Endometrial microvascular endothelial cells (primary cell): ENCODE data around the gene SLC6A2. TPM values are rescaled to one million over a fixed set of nuclear protein-coding genes. Genes with fewer than 3 reads are reported as not detected.

Source experiments
- in situ Hi-C: cut with HindIII; loops from 2 replicates; pipeline ENCODE4 v1.10.0; 2017; ENCODE audit warnings: low sequenced_read_pairs, low pct_unique_long_range_greater_than_20kb; ENCODE audit errors: inconsistent ontology term
- total RNA-seq: library from RNA; depleted of rRNA; stranded (reverse); fragments of >200 nt; gene quantifications from one replicate; pipeline ENCODE4 v1.2.3, GENCODE V29; 2015; ENCODE audit errors: inconsistent ontology term

Gene SLC6A2
- total RNA-seq, 1 donor from 2014 or later, result not detected

DNA sequence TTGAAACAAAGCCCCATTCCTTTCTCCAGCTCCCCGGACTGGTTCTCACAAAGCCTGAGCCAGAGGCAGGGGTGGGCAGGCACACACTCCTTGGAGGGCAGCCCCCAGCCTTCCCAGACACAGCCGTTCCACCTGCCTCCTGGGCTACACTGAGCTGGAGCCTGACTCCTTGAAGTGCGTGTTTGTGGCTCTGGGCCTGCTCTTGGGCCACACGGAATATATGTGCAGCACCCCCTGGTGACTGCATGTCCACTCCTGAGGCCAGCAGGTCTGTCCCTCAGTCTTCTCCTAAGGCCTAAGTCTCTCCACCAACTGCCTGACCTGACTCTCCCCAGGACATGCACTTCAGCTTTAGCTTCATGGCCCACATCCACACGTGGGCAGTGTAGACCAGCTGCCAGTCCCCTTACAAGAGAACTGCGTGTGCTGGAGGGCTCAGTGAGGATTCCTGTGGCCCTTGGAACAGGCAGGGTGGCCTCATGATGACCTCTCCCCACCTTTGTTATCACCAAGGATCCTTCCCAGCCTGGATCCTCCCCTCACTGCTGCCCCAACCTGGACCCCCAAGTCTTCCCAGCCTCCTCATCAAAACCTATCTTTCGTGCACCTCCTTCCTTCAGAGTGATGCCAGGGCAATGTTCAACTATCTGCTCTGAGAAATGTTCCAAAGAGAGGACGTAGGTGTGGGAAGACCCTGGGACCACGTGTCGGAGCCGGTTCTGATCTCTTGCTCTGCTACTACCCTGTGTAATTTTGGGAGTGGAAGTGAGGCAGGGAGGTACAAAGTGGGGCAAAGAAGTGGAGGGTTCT is 12.4 kb upstream of the SLC6A2 start:
- in situ Hi-C loops, result no loop called here

- in situ Hi-C loops, result no loop called here
These were observed 9.8 kb upstream of the SLC6A2 start for GRCh38 chr16:55645986-55646385.

GRCh38 chr16:55647343-55647742 is 8.4 kb upstream of the SLC6A2 start:
- in situ Hi-C loops, result no loop called here

DNA sequence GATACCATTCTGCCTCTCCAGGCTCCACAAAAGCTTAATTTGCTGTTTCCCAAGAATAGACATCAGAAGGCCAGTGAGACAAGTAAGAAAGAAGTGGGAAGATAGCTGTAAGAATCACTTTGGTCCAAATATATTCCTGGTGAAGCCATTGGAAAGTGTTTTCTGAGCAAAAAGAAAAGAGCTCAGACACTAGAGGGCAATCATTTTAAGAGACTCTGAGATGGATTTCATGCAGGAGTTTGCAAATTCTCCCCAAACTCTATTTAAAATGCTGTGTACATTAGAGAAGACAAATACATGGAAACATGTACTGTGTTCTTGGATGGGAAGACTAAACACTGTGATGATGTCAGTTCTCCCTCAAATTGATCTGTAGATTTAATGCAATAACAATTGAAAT is 8.0 kb upstream of the SLC6A2 start:
- in situ Hi-C loops, result no loop called here

DNA sequence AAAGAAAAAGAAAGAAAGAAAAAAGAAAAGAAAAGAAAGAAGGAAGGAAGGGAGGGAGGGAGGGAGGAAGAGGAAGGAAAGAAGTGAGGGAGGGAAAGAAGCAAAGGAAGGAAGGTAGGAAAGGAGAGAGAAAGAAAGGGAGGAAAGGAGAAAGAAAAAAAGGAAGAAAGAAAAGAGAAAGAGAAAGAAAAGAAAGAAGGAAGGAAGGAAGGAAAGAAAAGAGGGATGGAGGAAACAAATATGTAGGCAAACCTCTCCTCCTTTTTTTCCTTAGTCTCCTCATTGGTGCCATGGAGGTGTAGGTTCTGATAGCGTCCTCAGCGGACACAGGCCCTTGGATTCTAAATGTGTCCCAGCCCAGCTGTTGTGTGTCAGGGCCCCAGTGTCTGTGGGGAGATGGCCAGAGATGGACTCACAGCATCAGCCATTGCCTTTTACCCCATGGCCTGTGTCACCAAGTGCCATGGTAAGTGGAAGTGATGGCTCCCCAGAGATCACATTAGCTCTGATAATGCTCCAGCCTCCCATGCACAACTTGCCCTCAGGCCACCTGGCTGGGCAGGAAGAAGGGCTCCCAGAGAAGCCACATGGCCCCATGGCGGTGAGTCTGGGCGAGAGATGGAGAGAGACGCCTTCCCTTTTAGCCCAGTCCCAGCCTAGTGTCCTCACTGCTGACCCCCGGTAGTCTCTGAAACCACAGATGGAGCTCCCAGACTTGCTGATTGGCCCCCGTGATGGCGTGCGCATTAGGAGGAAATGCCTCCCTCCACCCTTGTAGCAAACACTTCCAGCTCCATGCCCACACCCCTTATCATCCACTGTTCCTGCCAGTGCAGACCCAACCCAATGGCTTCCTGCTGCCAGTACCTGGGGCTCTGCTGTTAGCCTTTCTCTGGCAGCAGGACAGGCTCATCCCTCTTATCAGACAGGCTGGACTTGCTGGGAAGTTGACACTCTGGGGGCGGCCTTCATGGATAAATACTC is 3.7 kb upstream of the SLC6A2 start:
- in situ Hi-C loops, result no loop called here

GRCh38 chr16:55653106-55653505 is 2.7 kb upstream of the SLC6A2 start:
- in situ Hi-C loops, result no loop called here

GRCh38 chr16:55655381-55655896 is 349 bp upstream of the SLC6A2 start:
- in situ Hi-C loops, result no loop called here

DNA sequence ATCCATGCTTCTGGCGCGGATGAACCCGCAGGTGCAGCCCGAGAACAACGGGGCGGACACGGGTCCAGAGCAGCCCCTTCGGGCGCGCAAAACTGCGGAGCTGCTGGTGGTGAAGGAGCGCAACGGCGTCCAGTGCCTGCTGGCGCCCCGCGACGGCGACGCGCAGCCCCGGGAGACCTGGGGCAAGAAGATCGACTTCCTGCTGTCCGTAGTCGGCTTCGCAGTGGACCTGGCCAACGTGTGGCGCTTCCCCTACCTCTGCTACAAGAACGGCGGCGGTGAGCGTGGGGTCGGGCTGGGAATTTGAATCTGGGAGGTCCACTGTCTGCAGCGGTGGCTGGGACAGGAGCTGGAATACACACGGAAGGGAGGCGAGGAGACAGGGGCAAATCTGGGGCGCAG is 904 bp downstream of the SLC6A2 start:
- in situ Hi-C loops, result no loop called here

DNA sequence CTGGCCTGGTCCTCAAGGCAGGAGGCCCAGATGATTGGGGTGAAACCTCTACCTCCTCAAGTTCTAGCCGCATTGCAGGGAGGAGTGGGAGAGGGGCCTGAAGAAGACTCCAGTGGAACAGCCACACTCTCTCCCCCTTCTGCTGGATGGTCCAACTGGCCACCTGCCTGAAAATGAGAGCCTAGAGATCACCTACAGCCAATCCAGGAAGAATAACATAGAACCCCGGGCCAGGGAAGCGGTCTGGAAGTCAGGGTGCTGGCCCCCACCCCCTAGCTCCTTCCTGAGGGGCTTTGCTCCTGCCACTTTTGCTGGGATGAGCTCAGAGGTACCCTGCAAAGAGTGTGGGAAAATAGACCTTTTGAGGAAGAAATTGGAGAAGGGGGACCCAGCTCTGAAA is 1.8 kb downstream of the SLC6A2 start:
- in situ Hi-C loops, result no loop called here

- in situ Hi-C loops, result no loop called here
These were observed 3.2 kb downstream of the SLC6A2 start for GRCh38 chr16:55658898-55659420.

DNA sequence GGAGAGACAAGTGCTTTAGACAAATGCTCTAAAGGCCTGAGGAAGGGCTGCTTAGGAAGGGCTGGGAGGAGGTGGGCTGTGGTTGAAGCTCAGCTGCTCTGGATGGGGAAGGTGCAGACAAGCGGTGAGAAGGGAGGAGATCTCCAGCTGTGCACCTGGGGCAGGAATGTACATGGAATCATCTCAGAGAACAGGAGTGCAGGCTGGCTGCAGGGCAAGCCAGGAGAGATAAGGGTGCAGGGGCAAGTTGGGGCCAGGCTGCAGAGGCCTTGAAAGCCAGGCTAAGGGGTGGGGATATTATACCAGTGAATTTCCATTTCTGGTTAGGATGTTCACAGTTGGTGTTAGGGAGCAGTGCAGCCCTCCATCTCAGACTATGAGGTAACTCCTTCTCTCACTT is 4.2 kb downstream of the SLC6A2 start:
- in situ Hi-C loops, result no loop called here

DNA sequence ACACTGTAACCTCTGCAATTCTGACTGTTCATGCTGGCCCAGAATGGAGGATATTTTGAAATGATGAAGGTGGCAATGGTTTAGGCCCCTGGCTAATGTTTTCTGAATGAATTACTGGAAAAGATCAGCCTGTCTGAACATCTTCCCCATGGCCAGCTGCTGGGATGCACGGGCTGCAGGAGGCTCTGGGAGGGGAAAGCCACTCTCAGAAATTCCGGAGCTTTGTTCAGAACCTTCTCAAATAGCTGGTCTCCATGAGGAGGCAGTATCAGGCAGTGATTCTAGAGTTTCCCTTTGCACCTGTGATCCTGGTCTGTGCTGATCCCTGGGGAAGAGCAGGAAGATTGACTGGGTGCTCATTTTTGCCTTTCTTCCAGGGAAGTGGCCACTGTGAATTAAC is 5.0 kb downstream of the SLC6A2 start:
- in situ Hi-C loops, result no loop called here

DNA sequence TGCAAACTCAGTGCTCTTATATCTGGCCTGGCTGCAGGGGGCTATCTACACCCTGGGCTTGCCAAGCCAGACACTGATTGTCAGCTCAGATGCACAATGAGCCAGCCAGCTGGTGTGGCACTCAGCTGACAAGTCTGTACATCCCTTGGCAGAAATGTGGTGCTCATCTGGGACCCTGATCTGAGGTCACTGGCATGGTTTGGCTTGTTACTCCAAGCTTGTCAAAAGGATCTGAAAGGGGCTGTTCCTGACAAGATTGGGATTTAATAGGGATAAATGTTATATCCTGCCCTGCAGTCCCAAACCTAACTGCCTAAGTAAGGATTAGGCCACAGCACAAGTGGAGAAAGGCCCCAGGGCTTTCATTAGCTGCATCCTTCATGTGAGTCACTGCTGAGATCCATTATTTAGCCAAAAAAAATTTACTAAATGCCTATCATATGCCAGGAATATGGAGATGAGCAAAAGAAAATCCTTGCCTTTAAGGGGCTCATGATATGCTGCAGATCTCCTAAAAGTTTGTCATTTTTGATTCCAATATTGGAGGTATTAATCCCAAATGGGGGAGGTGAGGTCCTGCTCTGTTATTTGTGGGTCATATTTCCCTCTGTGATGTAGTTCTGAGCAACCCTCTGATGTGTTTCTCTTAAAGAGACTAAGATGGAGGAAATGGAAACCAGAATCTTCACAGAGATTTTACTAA is 6.3 kb downstream of the SLC6A2 start:
- in situ Hi-C loops, result no loop called here

DNA sequence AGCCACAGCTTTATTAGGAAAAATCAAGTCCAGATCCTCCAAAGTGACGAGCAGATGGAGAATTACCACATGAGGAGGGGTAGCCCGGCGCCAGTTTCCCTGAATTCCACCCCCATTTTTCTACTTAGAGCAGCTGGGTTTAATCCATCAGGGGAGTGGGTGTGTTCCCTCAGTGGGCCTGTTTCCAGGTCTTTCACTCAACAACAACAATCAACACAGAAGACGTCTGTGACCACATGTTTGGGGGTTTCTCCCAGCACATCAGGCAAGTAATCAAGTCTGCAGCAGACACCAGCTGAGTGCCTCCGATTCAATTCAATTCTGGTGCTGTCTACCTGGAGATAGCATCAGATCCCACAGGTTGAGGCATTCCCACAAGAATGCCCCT is 6.8 kb downstream of the SLC6A2 start:
- in situ Hi-C loops, result no loop called here

DNA sequence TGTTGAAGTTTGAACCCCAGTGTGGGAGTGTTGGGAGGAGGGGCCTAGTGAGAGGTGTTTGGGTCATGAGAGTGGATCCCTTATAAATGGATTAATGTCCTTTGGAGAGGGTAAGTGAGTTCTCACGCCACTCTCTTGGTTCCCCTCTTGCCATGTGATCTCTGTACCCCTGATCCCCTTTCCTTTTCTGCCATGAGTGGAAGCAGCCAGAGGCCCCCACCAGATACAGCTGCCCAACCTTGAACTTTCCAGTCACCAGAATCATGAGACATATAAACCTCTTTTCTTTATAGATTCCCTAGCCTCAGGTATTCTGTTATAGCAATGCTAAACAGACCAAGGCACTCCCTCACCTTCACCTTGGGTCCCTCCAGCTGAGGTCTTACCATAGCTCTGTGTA is 7.4 kb downstream of the SLC6A2 start:
- in situ Hi-C loops, result no loop called here

GRCh38 chr16:55663765-55664677 is 8.2 kb downstream of the SLC6A2 start:
- in situ Hi-C loops, result no loop called here

GRCh38 chr16:55664786-55665407 is 9.1 kb downstream of the SLC6A2 start:
- in situ Hi-C loops, result no loop called here

DNA sequence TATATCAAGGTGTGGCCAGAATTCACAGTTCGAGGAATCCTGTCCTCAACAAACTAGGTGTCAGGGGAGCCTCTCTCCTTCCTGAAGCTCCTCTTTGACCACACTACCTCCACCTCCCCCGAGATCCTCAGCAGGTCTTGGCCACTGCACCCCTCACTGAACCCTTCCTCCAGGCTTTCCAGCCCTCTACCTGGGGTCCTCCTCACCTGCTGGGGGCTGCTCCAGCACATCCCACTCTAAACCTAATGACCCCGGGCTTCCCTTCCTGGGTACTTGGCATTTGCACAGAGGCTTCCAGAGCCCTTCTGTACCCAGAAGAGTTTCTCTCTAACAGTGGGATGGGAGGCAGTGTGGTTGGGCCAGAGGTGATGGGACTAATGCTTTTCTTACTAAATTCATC is 9.7 kb downstream of the SLC6A2 start:
- in situ Hi-C loops, result no loop called here
